SJSA1 (cell line): ENCODE data around the gene PKNOX1. TPM values are rescaled to one million over a fixed set of nuclear protein-coding genes. Genes with fewer than 3 reads are reported as not detected.
"Not testable (repeated sequence)": the region's sequence is repeated elsewhere in the genome, so short reads cannot be mapped to it uniquely, and the experiment has no call there.

Source experiments
- DNase-seq, 2 experiments: peaks; one replicate each; pipeline ENCODE4 v3.0.0-alpha.2; 2015 to 2020; ENCODE audit warnings: low spot score in 2 of 2, low read depth in 1 of 2
- H3K27ac ChIP-seq: fragments of 250-450 bp; sonication (Bioruptor Pico); 2 replicates; pipeline ENCODE4 v1.5.1; 2020; ENCODE audit warnings: mild to moderate bottlenecking, moderate library complexity
- H3K27me3 ChIP-seq: fragments of 250-450 bp; sonication (Bioruptor Pico); replicated peaks from 2 replicates; pipeline ENCODE4 v1.5.1; 2020; ENCODE audit warnings: mild to moderate bottlenecking, moderate library complexity
- H3K36me3 ChIP-seq: fragments of 250-450 bp; sonication (Bioruptor Pico); 2 replicates; pipeline ENCODE4 v1.5.1; 2020; ENCODE audit warnings: mild to moderate bottlenecking
- H3K4me1 ChIP-seq: fragments of 250-450 bp; sonication (Bioruptor Pico); replicated peaks from 2 replicates; pipeline ENCODE4 v1.6.1; 2021; ENCODE audit warnings: mild to moderate bottlenecking
- H3K4me3 ChIP-seq: fragments of 250-450 bp; sonication (Bioruptor Pico); 2 replicates; pipeline ENCODE4 v1.5.1; 2020; ENCODE audit warnings: mild to moderate bottlenecking
- H3K9me3 ChIP-seq: fragments of 250-450 bp; sonication (Bioruptor Pico); replicated peaks from 2 replicates; pipeline ENCODE4 v1.5.1; 2020; ENCODE audit warnings: mild to moderate bottlenecking
- total RNA-seq: library from RNA; depleted of rRNA; stranded (reverse); fragments of >200 nt; shearing (Covaris generic); gene quantifications from 2 replicates; pipeline ENCODE4 v1.2.3, GENCODE V29; 2014

PKNOX1 gene
- total RNA-seq, 1 experiment from 2014 or later, result 37.7 TPM

DNA sequence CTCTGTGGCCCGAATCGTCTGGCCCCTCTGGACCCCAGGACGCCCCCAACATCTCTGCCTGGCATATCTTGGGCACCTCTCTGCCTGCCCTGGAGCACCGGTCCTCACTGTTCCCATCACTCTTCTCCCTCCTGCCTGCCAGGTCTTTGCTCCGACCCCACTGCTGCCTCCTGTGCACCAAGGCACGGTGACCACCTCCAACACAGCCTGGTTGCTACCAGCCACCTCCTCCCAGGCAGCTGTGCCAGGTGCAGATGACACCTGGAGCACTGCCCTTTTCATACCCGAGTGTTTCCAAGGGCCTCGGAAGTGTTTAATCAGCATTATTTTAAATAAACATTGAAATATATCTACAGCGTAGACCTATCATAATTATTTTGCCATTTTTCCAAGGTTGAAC is 31.3 kb downstream of the PKNOX1 start:
- no peak for DNase-seq
- Histone ChIP-seq H3K9me3 (no peaks in the 10 kb centered on the region), H3K4me1 (peaks cover 3% of the 10 kb centered on the region; the same call in 1 of the 2 replicates), H3K27ac (no peak overlapping the region), H3K27me3 (no peaks in the 10 kb centered on the region), H3K36me3 (peaks cover 37% of the 10 kb centered on the region), H3K4me3 (no peak overlapping the region)

DNA sequence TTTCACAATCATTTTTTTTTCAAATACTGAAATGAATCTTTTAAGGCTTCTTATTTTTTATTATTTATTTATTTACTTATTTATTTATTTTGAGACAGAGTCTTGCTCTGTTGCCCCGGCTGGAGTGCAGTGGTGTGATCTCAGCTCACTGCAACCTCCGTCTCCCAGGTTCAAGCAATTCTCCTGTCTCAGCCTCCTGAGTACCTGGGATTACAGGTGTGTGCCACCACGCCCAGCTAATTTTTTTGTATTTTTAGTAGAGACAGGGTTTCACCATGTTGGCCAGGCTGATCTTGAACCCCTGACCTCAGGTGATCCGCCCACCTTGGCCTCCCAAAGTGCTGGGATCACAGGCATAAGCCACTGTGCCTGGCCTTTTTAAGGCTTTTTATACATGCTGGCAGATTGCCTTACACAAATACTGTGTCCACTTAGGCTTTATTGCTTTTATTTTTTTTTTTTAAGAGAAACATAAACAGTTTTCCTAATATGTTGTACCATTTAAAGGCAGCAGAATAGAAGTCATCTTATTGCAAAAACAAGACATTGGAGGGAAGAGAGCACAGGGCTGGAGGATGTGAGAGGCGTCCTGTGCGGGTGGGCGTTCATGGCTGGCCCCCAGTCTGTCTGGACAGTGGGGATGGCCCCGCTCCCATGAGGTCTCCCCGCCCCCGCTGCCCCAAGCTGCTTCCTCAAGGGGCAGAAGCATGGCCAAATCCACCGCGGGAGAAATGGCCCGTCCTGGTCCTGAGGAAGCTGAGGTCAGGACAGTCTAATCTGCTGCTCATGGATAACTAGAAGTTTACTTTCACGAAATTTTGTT is 31.9 kb downstream of the PKNOX1 start:
- H3K27me3 ChIP-seq, H3K9me3 ChIP-seq, H3K27ac ChIP-seq, DNase-seq, H3K4me3 ChIP-seq, H3K4me1 ChIP-seq: not testable (repeated sequence)
- peaks cover 40% of the 10 kb centered on the region for H3K36me3 ChIP-seq

DNA sequence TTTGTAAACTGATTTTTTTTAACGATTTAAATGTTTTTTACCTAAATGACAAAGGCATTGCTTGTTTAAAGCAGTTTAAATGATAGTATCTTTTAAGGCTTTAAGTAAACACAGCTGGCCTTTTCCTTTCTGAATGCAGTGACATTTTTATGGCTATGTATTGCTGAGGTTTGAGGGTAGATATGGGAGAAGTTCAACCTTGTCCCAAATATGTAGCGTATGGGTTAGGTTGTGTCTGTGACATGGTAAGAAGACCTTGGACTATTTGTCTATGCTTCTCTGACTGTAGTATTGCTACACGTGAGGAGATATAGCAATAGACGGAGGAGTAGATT is 32.5 kb downstream of the PKNOX1 start:
- H3K27ac ChIP-seq, result no peak overlapping the region
- H3K27me3 ChIP-seq, result no peaks in the 10 kb centered on the region
- peaks cover 46% of the 10 kb centered on the region for H3K36me3 ChIP-seq
- peaks cover 3% of the 10 kb centered on the region; the same call in 1 of the 2 replicates for H3K4me1 ChIP-seq
- no peak for DNase-seq
- no peak overlapping the region for H3K4me3 ChIP-seq
- no peaks in the 10 kb centered on the region for H3K9me3 ChIP-seq

DNA sequence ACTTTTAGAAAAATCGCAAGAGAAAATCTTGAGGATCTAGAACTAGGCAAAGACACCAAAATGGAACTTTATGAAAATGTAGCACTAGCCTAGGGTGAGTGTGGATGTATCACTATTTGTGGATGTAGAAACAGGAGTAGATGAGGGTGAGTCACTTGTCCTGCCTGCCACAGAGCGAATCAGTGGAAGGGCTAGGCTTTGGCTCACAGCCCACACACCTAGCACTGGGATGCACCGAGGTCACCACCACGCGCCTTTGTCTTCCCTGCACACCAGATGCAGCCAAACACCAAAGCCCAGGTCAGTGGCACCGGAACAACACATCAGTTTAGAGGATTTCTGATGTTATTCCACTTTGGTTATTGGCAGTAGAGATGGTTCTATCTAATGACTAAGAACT is 38.2 kb downstream of the PKNOX1 start:
- H3K9me3 ChIP-seq, result no peaks in the 10 kb centered on the region
- no peak overlapping the region for H3K27ac ChIP-seq
- H3K36me3 ChIP-seq, result peaks cover 60% of the 10 kb centered on the region
- no peaks in the 10 kb centered on the region for H3K27me3 ChIP-seq
- DNase-seq, result no peak
- no peak overlapping the region for H3K4me3 ChIP-seq
- H3K4me1 ChIP-seq, result no peaks in the 10 kb centered on the region

DNA sequence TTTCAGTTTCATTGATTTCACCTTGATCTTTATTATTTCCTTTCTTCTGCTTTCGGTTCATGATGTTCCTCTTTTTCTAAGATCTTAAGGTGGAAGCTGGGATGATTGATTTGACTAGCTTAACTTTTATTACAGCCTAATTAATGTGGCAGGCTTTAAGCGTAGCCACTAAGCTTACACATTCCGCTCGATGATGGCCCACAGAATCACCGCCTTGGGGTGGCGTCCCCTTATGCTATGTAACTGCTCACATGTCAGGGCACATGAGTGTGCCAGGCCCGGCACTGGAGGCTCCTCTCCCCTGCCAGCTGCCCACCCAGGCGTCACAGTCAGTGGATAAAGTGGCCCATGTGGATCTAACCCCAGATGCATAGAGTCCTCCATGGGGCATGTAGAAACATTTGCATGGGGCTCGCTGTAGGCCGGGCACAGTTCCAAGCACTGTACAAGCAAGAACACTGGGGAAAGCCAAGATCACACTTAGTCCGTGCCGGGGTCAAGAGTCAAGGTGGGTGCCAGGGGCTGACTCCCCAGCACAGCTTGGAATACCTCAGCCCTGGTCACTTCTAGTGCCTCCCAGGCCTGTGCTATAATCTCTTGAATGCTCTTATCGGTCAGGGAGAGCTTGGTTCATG is 41.7 kb downstream of the PKNOX1 start:
- peaks cover 67% of the 10 kb centered on the region for H3K36me3 ChIP-seq
- no peak for DNase-seq
- no peaks in the 10 kb centered on the region for H3K4me1 ChIP-seq
- H3K4me3 ChIP-seq, result no peak overlapping the region
- H3K27me3 ChIP-seq, result no peaks in the 10 kb centered on the region
- no peaks in the 10 kb centered on the region for H3K9me3 ChIP-seq
- H3K27ac ChIP-seq, result no peak overlapping the region

DNA sequence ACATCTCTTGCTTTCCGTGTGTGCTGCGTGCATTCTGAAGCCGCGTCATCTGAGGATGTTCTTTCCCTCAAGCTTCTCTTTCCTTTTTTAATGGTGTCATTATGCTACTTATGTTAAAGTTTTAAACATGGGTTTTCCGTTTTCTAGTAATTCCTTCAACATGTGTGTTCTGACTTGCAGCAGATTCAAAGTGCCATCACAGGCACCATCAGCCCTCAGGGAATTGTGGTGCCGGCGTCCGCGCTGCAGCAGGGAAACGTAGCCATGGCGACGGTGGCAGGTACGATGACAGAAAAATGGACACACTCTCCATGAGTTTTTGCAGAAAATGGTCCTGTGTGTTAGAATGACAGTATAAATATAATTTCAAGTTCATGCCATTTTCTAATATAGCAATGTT is 42.4 kb downstream of the PKNOX1 start:
- no peak overlapping the region for H3K4me3 ChIP-seq
- H3K36me3 ChIP-seq, result peaks cover 67% of the 10 kb centered on the region
- H3K27ac ChIP-seq, result no peak overlapping the region
- no peaks in the 10 kb centered on the region for H3K9me3 ChIP-seq
- H3K27me3 ChIP-seq, result no peaks in the 10 kb centered on the region
- DNase-seq, result no peak
- no peaks in the 10 kb centered on the region for H3K4me1 ChIP-seq

DNA sequence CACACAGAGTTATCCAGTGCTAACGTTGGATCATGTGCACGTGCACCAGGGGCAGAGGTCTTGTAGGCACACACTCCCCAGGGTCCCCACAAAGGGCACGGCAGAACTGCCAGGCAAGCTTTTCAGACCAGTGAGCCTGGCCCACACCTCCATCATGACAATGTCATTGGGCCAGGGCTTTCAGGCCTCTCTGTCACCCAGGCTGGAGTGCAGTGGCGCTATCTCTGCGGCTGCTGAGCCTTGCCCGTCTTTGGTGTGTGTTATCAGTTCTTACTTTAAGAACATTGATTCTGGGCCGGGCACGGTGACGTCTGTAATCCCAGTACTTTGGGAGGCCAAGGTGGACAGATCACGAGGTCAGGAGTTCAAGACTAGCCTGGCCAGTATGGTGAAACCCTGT is 44.2 kb downstream of the PKNOX1 start:
- no peaks in the 10 kb centered on the region for H3K9me3 ChIP-seq
- no peak for DNase-seq
- H3K4me1 ChIP-seq, result no peaks in the 10 kb centered on the region
- peaks cover 61% of the 10 kb centered on the region for H3K36me3 ChIP-seq
- H3K4me3 ChIP-seq, result no peak overlapping the region
- H3K27ac ChIP-seq, result no peak overlapping the region
- H3K27me3 ChIP-seq, result no peaks in the 10 kb centered on the region

DNA sequence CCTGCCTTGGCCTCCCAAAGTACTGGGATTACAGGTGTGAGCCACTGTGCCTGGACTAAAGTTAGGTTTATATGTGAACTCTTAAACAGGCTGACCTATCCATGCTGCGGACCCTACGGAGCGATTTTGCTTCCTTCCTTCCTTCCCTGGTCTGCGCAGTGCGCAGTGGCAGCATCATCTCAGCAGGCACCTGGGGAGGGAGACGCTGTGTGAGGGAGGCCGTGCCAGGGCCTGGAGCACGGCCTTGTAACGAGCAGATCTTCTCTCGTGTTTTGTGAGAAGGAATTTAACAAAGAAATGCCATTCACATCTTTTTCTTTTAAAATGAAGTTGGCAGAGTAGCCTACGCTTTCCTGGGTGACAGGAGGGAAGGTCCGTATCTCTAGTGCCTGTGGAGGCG is 45.8 kb downstream of the PKNOX1 start:
- no peak for DNase-seq
- H3K27ac ChIP-seq, result no peak overlapping the region
- no peaks in the 10 kb centered on the region for H3K9me3 ChIP-seq
- peaks cover 8% of the 10 kb centered on the region for H3K4me1 ChIP-seq
- H3K4me3 ChIP-seq, result no peak overlapping the region
- H3K27me3 ChIP-seq, result no peaks in the 10 kb centered on the region
- peaks cover 65% of the 10 kb centered on the region for H3K36me3 ChIP-seq

DNA sequence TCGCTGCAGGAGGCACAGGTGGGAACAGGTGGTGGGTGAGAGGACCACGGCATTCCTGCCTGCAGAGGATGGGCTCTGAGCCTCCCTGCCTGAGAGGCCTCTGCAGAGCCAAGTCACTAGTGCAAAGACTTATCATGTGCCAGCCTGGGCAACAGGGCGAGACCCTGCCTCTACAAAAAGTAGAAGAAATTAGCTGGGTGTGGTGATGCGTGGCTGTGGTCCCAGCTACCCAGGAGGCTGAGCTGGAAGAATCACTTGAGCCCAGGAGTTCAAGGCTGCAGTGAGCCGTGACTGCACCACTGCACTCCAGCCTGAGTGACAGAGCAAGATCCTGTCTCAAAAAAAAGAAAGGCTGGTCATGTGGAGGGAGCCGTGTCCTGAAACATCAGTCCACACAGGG is 46.4 kb downstream of the PKNOX1 start:
- peaks cover 65% of the 10 kb centered on the region for H3K36me3 ChIP-seq
- peaks cover 12% of the 10 kb centered on the region for H3K4me1 ChIP-seq
- no peaks in the 10 kb centered on the region for H3K9me3 ChIP-seq
- no peak overlapping the region for H3K27ac ChIP-seq
- no peak for DNase-seq
- no peaks in the 10 kb centered on the region for H3K27me3 ChIP-seq
- H3K4me3 ChIP-seq, result no peak overlapping the region

DNA sequence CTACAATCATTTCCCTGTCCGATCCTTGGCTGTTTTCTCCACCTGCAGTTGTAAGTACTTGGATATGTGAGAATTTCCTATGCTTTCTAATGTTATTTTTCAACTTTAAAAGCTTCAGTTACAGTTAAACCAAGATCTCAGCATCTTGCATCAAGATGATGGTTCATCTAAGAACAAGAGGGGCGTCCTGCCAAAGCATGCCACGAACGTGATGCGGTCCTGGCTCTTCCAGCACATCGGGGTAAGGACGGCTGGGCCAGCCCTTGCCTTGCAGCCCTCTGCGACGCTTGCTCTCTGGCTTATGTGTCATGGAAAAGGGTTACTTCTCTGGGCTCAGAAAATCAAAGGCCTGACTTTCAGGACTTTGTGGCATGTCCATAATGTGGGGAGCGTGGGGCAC is 46.8 kb downstream of the PKNOX1 start:
- no peak for DNase-seq
- Histone ChIP-seq H3K27me3 (no peaks in the 10 kb centered on the region), H3K36me3 (peaks cover 61% of the 10 kb centered on the region), H3K27ac (no peak overlapping the region), H3K9me3 (no peaks in the 10 kb centered on the region), H3K4me3 (no peak overlapping the region), H3K4me1 (peaks cover 16% of the 10 kb centered on the region)

DNA sequence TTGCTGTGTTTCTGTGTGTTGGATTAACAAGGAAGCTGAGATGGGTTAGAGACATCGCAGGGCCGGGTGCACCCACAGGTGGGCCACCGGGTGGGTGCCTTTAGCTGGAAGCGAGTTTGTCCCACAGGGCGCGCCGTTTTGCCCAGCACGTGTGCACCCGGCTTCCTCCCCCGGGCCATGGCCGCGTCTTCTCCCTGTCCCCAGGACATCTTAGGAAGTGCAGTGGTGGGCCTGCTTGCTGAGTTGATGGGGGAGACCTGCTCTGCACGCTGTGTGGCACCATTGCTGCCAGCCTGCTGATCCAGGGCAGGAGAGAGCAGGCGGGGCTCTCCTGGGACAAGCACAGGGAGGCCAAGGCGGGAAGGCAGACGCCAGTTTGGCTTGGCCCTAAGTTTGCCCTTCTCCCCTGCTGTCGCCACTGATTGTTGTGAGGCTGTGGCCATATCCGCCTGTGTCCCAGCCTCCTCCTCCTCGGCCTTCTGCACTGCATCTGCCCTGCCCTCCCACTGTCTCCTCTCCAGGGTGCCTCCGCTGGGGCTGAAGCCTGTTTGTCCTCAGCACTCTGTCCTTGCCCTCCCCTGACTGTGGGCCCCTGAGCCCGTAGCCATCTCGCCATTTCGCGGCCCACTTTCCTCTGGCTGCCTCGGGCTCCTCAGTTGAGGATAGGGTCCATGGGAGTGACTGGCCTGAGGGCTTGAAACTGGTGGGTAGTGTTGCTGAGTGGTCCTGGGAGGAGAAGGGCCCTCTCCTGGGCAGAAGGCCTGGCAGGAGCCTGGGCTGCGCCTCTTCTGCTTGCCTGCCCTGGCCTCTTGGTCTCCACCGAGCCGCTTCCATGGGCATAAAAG is 47.6 kb downstream of the PKNOX1 start:
- peaks cover 24% of the 10 kb centered on the region for H3K4me1 ChIP-seq
- peaks cover 55% of the 10 kb centered on the region for H3K36me3 ChIP-seq
- no peak overlapping the region for H3K4me3 ChIP-seq
- no peak for DNase-seq
- no peaks in the 10 kb centered on the region for H3K27me3 ChIP-seq
- no peak overlapping the region for H3K27ac ChIP-seq
- no peaks in the 10 kb centered on the region for H3K9me3 ChIP-seq

DNA sequence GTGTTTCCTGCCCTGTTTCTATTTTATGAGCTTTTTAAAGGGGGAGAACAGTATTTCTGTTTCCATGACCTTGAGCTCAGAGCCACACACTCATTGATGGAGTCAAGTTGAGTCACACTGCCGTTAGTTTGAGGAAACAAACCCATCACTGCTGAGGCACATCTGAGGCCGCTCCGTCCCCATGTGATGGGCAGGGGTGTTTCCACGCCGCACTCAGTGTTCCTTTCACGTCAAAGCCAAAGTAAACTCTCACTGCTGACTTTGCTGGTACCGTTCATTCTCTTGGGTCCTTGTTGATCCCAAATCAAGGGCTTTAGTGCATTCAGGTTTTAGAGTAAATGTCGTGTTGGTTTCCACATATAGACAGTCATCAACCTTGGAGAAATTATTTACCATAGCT is 48.8 kb downstream of the PKNOX1 start:
- H3K36me3 ChIP-seq, result peaks cover 52% of the 10 kb centered on the region
- DNase-seq, result no peak

DNA sequence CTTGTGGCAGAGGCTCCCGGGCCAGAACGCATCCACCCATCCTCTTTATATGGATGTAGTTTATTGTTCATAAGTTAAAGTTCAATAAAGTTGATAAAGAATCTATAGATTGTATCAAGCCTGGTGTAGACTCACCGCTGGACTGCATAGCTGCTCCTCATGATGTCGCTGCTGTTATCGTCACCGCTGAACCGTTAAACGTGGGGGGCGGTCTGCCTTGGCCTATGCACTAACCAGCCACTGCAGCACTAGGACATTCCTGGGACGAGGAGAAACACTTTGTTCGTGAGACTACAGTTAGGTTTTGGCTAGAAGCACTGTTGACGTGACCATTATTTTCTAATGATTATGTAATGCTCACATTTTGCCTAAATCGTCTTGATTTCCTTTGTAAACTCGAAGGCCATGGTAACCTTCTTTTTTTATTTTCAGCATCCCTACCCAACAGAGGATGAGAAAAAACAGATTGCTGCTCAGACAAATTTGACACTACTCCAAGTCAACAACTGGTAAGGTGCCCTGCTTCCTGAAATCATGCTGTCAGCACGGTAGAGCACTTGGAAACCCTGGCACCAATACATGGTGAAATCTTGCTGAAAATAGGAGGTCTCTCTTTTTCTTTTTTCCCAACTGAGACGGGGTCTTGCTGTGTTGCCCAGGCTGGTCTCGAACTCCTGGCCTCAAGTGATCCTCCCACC is 50.2 kb downstream of the PKNOX1 start:
- Histone ChIP-seq H3K9me3 (no peaks in the 10 kb centered on the region), H3K36me3 (peaks cover 47% of the 10 kb centered on the region), H3K4me3 (no peak overlapping the region), H3K27me3 (no peaks in the 10 kb centered on the region), H3K4me1 (peaks cover 26% of the 10 kb centered on the region), H3K27ac (peak overlapping the region; percentile 86)
- DNase-seq, result no peak

More for the DNA sequence above, 48.8 kb downstream of the PKNOX1 start:
- H3K9me3 ChIP-seq, result no peaks in the 10 kb centered on the region
- no peaks in the 10 kb centered on the region for H3K27me3 ChIP-seq
- no peak overlapping the region for H3K27ac ChIP-seq
- peaks cover 26% of the 10 kb centered on the region for H3K4me1 ChIP-seq
- no peak overlapping the region for H3K4me3 ChIP-seq
